SK-MEL-5 (cell line): ENCODE data around the gene PPIC. TPM values are rescaled to one million over a fixed set of nuclear protein-coding genes. Genes with fewer than 3 reads are reported as not detected.

Experiments used
- DNase-seq: peaks from one replicate; pipeline ENCODE4 v3.0.0-alpha.2; 2016; ENCODE audit warnings: low read depth, low spot score
- in situ Hi-C: cut with HindIII; loops from 2 replicates; pipeline ENCODE4 v1.10.0; 2016; ENCODE audit warnings: low sequenced_read_pairs, high pct_unique_total_duplicates, low pct_unique_long_range_greater_than_20kb
- polyA plus RNA-seq, 2 experiments: library from polyadenylated mRNA; depleted of rRNA; stranded (reverse); fragments of >200 nt; gene quantifications; 2 replicates each; pipeline ENCODE4 v1.2.3, GENCODE V29; 2015
- total RNA-seq: library from RNA; depleted of rRNA; stranded (reverse); fragments of >200 nt; shearing (Covaris generic); gene quantifications from 2 replicates; pipeline ENCODE4 v1.2.3, GENCODE V29; 2014; rRNA removed

Gene PPIC
- total RNA-seq, result 16.6 and 20.1 TPM in 2 replicates
- 44.8 and 47.3 TPM in 2 replicates for polyA plus RNA-seq (2015; cell fraction: cytosol; rRNA removed)
- 16.7 and 16.8 TPM in 2 replicates for polyA plus RNA-seq (2015; cell fraction: nucleus; rRNA removed)

GRCh38 chr5:123036391-123037103 is at the start of gene PPIC:
PPIC (minus strand) TSS chr5:123036725; CDS start chr5:123036625, 100 bp downstream.
- in situ Hi-C loops, result no loop called here
- peak; percentile 75 for DNase-seq

GRCh38 chr5:123085638-123086286 is 49.2 kb upstream of the PPIC start:
- in situ Hi-C loops, result no loop called here
- no peak for DNase-seq

- no peak for DNase-seq
- in situ Hi-C loops, result no loop called here
These were observed 48.4 kb upstream of the PPIC start for GRCh38 chr5:123084730-123085605.

- in situ Hi-C loops, result no loop called here
- no peak for DNase-seq
These were observed 46.8 kb upstream of the PPIC start for GRCh38 chr5:123083298-123083697.

GRCh38 chr5:123080215-123080614 is 43.7 kb upstream of the PPIC start:
- in situ Hi-C loops, result no loop called here
- no peak for DNase-seq

- in situ Hi-C loops, result no loop called here
- DNase-seq, result no peak
These were observed 39.1 kb upstream of the PPIC start for GRCh38 chr5:123075521-123076163.

- DNase-seq, result no peak
- in situ Hi-C loops, result no loop called here
These were observed 31.9 kb upstream of the PPIC start for GRCh38 chr5:123068368-123068938.

GRCh38 chr5:123066016-123066415 is 29.5 kb upstream of the PPIC start:
- DNase-seq, result no peak
- in situ Hi-C loops, result no loop called here

GRCh38 chr5:123059455-123059854 is 22.9 kb upstream of the PPIC start:
- in situ Hi-C loops, result no loop called here
- no peak for DNase-seq

- DNase-seq, result no peak
- in situ Hi-C loops, result no loop called here
These were observed 14.7 kb upstream of the PPIC start for GRCh38 chr5:123051206-123051605.

- no peak for DNase-seq
- in situ Hi-C loops, result no loop called here
These were observed 11.2 kb upstream of the PPIC start for GRCh38 chr5:123047706-123048105.

- no peak for DNase-seq
- in situ Hi-C loops, result no loop called here
These were observed 9.7 kb upstream of the PPIC start for GRCh38 chr5:123046222-123046621.

GRCh38 chr5:123044926-123045617 is 8.5 kb upstream of the PPIC start:
- DNase-seq, result no peak
- in situ Hi-C loops, result no loop called here

- in situ Hi-C loops, result no loop called here
- no peak for DNase-seq
These were observed 3.1 kb upstream of the PPIC start for GRCh38 chr5:123039673-123040072.

- in situ Hi-C loops, result no loop called here
These were observed 536 bp upstream of the PPIC start for GRCh38 chr5:123037104-123037418.

GRCh38 chr5:123035918-123036390 is 571 bp downstream of the PPIC start:
- peak; percentile 41 for DNase-seq
- in situ Hi-C loops, result no loop called here

More at GRCh38 chr5:123037104-123037418, 536 bp upstream of the PPIC start:
- no peak for DNase-seq
